GM18499 (cell line): ENCODE results near the gene PDCD5.

Experiments used
- ATAC-seq: cut with Tn5 transposase; IDR thresholded peaks from one replicate; pipeline ENCODE4 v1.9.1; 2021; ENCODE audit warnings: moderate number of reproducible peaks; ENCODE audit not compliant: insufficient read depth, unreplicated experiment

Gene PDCD5

GRCh38 chr19:32627714-32628270 is 46.8 kb downstream of the PDCD5 start:
- ATAC-seq = no peak

- no peak for ATAC-seq
These were observed 49.3 kb downstream of the PDCD5 start for GRCh38 chr19:32630338-32630737.

- ATAC-seq = no peak
These were observed 50.4 kb downstream of the PDCD5 start for GRCh38 chr19:32631381-32631780.
